Loucy (cell line): ENCODE data around the gene HPS6.

ENCODE experiments used
- H2AFZ ChIP-seq: fragments of 200-600 bp; sonication (generic); 2 replicates; pipeline ENCODE4 v1.6.0; 2016; ENCODE audit warnings: antibody characterized with exemption, mild to moderate bottlenecking, low read length, moderate library complexity
- H3F3A ChIP-seq: fragments of 200-600 bp; 2 replicates; pipeline ENCODE4 v1.6.0; 2016; ENCODE audit warnings: antibody characterized with exemption, low read depth, mild to moderate bottlenecking
- H3K27me3 ChIP-seq: fragments of 200-600 bp; sonication (generic); 2 replicates; pipeline ENCODE4 v1.6.1; 2014; ENCODE audit warnings: low read length, mild to moderate bottlenecking; ENCODE audit not compliant: insufficient read depth, poor library complexity, severe bottlenecking
- H3K36me3 ChIP-seq: fragments of 200-600 bp; sonication (generic); 2 replicates; pipeline ENCODE4 v1.6.1; 2016; ENCODE audit warnings: low read length; ENCODE audit not compliant: insufficient read depth
- H3K4me1 ChIP-seq: fragments of 200-600 bp; sonication (generic); 2 replicates; pipeline ENCODE4 v1.5.1; 2014; ENCODE audit warnings: low read length, mild to moderate bottlenecking; ENCODE audit not compliant: insufficient read depth, poor library complexity, severe bottlenecking
- H3K4me2 ChIP-seq: fragments of 200-600 bp; sonication (generic); 2 replicates; pipeline ENCODE4 v1.6.0; 2014; ENCODE audit warnings: antibody characterized with exemption, low read length, low read depth, mild to moderate bottlenecking; ENCODE audit not compliant: poor library complexity, severe bottlenecking
- H3K4me3 ChIP-seq: fragments of 200-600 bp; sonication (generic); 2 replicates; pipeline ENCODE4 v1.5.1; 2014; ENCODE audit warnings: low read length, mild to moderate bottlenecking, mixed read lengths; ENCODE audit not compliant: poor library complexity, severe bottlenecking
- H3K79me2 ChIP-seq: fragments of 200-600 bp; sonication (generic); 2 replicates; pipeline ENCODE4 v1.6.1; 2014; ENCODE audit warnings: low read length; ENCODE audit not compliant: insufficient read depth
- H3K9ac ChIP-seq: fragments of 200-600 bp; sonication (generic); 2 replicates; pipeline ENCODE4 v1.6.0; 2014; ENCODE audit warnings: mild to moderate bottlenecking, low read depth, low read length, moderate library complexity; ENCODE audit not compliant: poor library complexity, severe bottlenecking
- H3K9me2 ChIP-seq: fragments of 200-600 bp; sonication (generic); replicated peaks from 2 replicates; pipeline ENCODE4 v1.6.1; 2016; ENCODE audit warnings: low read depth, low read length, mixed read lengths
- H3K9me3 ChIP-seq: fragments of 200-600 bp; sonication (generic); 2 replicates; pipeline ENCODE4 v1.6.1; 2014; ENCODE audit warnings: mild to moderate bottlenecking, antibody characterized with exemption, low read length, low read depth; ENCODE audit not compliant: insufficient read depth
- H4K20me1 ChIP-seq: fragments of 200-600 bp; sonication (generic); 2 replicates; pipeline ENCODE4 v1.6.0; 2014; ENCODE audit warnings: antibody characterized with exemption, low read length, mild to moderate bottlenecking; ENCODE audit not compliant: insufficient read depth, poor library complexity, severe bottlenecking
- CTCF ChIP-seq: fragments of 200-600 bp; sonication (generic); conservative IDR thresholded peaks from 2 replicates; pipeline ENCODE4 v1.5.1; 2014; ENCODE audit warnings: mild to moderate bottlenecking, antibody characterized with exemption, low read length
- EZH2phosphoT487 ChIP-seq: fragments of 200-600 bp; IDR thresholded peaks from 2 replicates; pipeline ENCODE4 v1.6.1; 2018; ENCODE audit warnings: antibody characterized with exemption, mild to moderate bottlenecking, moderate library complexity, borderline replicate concordance

Gene HPS6

DNA sequence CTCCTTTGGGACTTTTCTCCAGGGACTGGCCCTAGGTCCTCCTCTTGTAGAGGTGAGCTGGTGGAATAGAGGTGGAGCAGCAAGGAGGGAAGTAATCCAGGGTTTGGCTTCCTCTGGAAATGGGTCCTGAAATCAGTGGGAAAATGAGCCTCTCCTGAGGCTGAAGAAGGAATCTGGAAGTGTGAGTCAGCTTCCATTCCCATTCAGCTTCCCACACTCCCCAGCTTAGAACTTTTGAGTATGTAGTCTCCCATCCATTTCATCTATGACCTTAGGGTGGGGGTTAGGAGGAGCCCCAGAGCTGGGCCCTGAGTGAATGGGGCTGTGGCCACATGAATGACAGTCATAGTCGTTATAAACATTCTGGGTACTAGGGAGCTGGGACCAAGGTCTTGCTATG is 37.3 kb downstream of the HPS6 start:
- Histone ChIP-seq H3K9ac (no peak overlapping the region), H3K36me3 (peaks cover 13% of the 10 kb centered on the region; the same call in 1 of the 2 replicates)

DNA sequence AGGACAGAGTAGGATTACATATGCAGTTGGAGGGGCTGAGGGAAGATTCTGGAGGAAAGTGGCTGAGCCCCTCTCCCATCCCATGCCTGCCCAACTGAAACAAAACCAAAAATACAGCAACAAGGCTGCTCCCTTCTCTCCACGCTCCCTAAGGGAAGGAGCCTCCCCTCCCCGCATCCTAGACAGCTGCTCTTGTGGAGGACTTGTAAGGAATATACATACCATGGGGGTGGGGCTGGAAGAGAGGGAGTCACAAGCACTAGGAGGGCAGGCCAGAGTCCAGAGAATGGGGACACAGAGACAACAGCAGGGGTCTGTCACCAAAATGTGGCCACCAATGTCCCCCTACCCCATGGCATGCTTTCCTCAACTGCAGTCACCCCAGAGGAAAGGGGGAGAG is 41.8 kb downstream of the HPS6 start:
- H3K36me3 ChIP-seq = peaks cover 55% of the 10 kb centered on the region; the same call in 1 of the 2 replicates
- H3K79me2 ChIP-seq = peaks cover 20% of the 10 kb centered on the region
- H3K4me1 ChIP-seq = peaks cover 20% of the 10 kb centered on the region
- H3K27me3 ChIP-seq = no peaks in the 10 kb centered on the region
- H3K9me3 ChIP-seq = no peaks in the 10 kb centered on the region
- peaks cover 25% of the 10 kb centered on the region for H4K20me1 ChIP-seq
- H3F3A ChIP-seq = no peaks in the 10 kb centered on the region
- H3K9me2 ChIP-seq = no peaks in the 10 kb centered on the region
- TF ChIP-seq EZH2phosphoT487 (no peak), CTCF (no peak)
- no peak overlapping the region for H3K4me3 ChIP-seq
- no peak overlapping the region for H2AFZ ChIP-seq
- no peak overlapping the region for H3K9ac ChIP-seq
- no peak overlapping the region for H3K4me2 ChIP-seq

More for the DNA sequence above, 37.3 kb downstream of the HPS6 start:
- Histone ChIP-seq H3F3A (no peaks in the 10 kb centered on the region), H3K79me2 (no peaks in the 10 kb centered on the region), H3K4me3 (no peak overlapping the region), H2AFZ (no peak overlapping the region), H4K20me1 (no peaks in the 10 kb centered on the region), H3K9me2 (no peaks in the 10 kb centered on the region), H3K27me3 (no peaks in the 10 kb centered on the region), H3K4me2 (no peak overlapping the region), H3K9me3 (no peaks in the 10 kb centered on the region), H3K4me1 (peaks cover 17% of the 10 kb centered on the region)
- TF ChIP-seq EZH2phosphoT487 (no peak), CTCF (no peak)

- no peak overlapping the region for H3K4me3 ChIP-seq
- H3K9ac ChIP-seq = no peak overlapping the region
- H2AFZ ChIP-seq = no peak overlapping the region
- H3K4me1 ChIP-seq = peaks cover 33% of the 10 kb centered on the region
- peaks cover 55% of the 10 kb centered on the region; the same call in 1 of the 2 replicates for H3K36me3 ChIP-seq
- H3K4me2 ChIP-seq = no peak overlapping the region
- H3K27me3 ChIP-seq = no peaks in the 10 kb centered on the region
- H3K9me3 ChIP-seq = no peaks in the 10 kb centered on the region
- H3K79me2 ChIP-seq = peaks cover 44% of the 10 kb centered on the region
- no peak for TF ChIP-seq EZH2phosphoT487
- TF ChIP-seq CTCF = no peak
- no peaks in the 10 kb centered on the region for H3F3A ChIP-seq
- H4K20me1 ChIP-seq = peaks cover 49% of the 10 kb centered on the region
- no peaks in the 10 kb centered on the region for H3K9me2 ChIP-seq
Measured at GRCh38 chr10:102109166-102110116, 44.3 kb downstream of the HPS6 start.
